GM03348 (cell line): ENCODE results near the gene ANKRD55.
"Not testable (repeated sequence)": the region's sequence is repeated elsewhere in the genome, so short reads cannot be mapped to it uniquely, and the experiment has no call there.

Experiments
- DNase-seq: peaks from one replicate; pipeline ENCODE4 v3.0.0; 2012; ENCODE audit warnings: low spot score

ANKRD55 gene

GRCh38 chr5:56207537-56207936 is 25.6 kb downstream of the ANKRD55 start:
- no peak for DNase-seq

- DNase-seq: peak; percentile 74
Observed at GRCh38 chr5:56206126-56206910, 26.8 kb downstream of the ANKRD55 start.

DNA sequence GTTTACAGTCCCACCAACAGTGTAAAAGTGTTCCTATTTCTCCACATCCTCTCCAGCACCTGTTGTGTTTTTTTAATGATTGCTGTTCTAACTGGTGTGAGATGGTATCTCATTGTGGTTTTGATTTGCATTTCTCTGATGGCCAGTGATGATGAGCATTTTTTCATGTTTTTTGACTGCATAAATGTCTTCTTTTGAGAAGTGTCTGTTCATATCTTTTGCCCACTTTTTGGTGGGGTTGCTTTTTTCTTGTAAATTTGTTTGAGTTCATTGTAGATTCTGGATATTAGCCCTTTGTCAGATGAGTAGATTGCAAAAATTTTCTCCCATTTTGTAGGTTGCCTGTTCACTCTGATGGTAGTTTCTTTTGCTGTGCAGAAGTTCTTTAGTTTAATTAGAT is 29.2 kb downstream of the ANKRD55 start:
- DNase-seq: not testable (repeated sequence)

DNA sequence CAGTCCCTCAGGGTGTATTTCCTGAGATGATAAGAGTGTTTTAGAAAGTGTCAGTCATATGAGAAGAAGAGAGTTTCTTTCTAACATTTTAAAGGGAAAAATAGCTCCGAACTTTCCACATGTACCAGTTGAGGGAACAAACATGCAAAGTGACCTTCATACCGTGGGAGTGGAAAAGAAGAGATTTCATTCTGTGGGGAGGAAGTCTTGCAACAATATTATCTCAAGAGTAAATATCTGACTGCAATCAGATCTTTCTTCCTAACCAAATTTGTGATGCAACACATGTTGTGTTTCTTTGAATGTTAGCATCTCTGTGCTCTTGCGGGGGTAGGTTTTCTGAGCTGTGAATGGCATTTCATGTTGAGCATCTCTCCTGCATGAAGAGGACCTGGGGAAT is 30.6 kb downstream of the ANKRD55 start:
- DNase-seq: peak; percentile 12

GRCh38 chr5:56201762-56202261 is 31.3 kb downstream of the ANKRD55 start:
- not testable (repeated sequence) for DNase-seq

- DNase-seq: peak; percentile 69
Observed at GRCh38 chr5:56200971-56201666, 32.0 kb downstream of the ANKRD55 start.

- no peak for DNase-seq
Observed at GRCh38 chr5:56195016-56195415, 38.1 kb downstream of the ANKRD55 start.

DNA sequence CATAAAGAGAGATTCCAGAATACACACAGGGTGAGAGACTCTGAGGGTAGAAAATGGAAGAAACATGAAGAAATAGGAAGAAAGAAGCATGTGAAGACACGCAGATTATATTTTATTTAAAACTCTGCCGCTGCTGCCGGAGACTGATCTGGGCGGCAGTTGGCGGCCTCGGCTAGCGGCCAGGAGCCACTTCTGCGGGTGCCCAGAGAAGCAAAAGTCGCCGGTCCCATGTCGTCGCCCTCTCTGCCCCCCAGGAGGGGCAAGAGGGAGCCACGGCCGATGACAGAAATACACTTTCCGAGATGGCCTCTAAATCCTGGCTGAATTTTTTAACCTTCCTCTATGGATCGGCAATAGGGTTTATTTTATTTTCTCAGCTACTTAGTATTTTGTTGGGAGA is 40.9 kb downstream of the ANKRD55 start:
- no peak for DNase-seq

- no peak for DNase-seq
Observed at GRCh38 chr5:56191656-56192055, 41.5 kb downstream of the ANKRD55 start.

DNA sequence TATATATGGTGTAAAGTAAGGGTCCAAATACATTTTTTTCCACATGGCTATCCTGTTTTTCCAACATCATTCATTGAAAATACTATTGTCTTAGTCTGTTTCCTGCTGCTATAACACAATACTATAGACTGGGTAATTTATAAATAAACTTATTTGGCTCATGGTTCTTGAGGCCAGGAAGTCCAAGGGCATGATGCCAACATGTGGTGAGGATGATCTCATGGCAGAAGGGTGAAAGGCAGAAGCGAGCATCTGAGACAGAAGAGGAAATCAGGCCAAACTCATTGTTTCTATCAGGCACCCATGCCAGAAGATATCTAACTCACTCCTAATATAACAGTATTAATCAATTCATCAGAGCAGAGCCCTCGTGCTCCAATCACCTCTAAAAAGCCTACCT is 42.6 kb downstream of the ANKRD55 start:
- peak; percentile 37 for DNase-seq

DNA sequence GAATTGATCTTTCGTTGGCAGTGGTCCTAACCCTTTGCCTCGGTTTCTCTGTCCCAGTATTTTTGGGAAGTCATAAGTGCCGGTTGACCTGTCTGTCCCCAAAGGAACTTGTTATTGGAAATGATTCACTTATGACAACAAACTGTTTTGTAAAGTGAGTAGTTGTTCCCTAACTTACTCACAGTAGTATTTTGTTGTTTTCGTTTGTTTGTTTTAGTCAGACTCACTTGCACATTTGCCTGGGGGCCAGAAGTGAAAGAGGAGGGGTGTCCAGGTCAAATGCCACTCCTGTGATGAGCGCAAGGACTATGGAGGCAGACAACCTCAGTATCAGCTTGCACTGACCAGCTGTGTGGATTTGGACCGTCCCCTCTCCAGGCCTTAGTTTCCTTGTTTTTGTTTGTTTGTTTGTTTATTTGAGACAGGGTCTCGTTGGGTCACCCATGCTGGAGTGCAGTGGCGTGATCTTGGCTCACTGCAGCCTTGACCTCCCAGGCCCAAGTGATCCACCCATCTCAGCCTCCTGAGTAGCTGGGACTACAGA is 47.3 kb downstream of the ANKRD55 start:
- DNase-seq: no peak

DNA sequence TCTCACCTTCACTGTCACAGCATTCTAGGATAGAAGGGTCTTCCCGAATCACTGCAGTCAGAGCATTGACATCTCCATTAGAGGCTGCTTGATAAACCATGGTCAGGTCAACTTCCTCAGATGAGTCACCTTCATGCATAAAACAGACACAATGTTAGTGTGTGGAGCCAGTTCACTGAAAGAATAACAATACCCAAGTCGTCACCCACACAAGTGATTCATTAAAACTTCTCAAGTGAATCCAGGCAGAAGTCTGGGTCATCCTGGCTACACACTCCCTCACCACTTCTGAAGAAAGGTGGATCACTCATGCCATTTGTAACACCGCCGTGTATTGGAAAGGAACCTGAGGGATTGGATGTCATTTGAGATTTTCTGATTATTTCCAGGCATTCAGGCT is 49.6 kb downstream of the ANKRD55 start:
- DNase-seq: peak; percentile 57

- DNase-seq: no peak
Observed at GRCh38 chr5:56179442-56179841, 53.7 kb downstream of the ANKRD55 start.

DNA sequence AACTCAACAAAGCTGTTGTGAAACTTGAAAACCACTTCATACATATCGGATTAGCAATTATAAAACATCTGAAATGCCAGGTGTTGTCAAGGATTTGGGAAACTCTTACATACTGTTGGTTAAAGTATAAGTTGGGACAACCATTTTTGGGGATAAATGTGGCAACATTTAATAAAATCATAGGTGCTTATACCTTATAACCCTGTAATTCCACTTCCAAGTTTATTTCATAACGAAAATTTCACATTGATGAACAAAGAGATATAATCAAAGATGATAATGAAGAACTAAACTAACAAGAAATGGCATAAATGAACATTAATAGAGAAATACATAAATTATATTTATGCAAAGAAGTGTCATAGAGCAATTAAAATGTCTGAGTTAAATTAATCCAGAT is 54.3 kb downstream of the ANKRD55 start:
- no peak for DNase-seq

DNA sequence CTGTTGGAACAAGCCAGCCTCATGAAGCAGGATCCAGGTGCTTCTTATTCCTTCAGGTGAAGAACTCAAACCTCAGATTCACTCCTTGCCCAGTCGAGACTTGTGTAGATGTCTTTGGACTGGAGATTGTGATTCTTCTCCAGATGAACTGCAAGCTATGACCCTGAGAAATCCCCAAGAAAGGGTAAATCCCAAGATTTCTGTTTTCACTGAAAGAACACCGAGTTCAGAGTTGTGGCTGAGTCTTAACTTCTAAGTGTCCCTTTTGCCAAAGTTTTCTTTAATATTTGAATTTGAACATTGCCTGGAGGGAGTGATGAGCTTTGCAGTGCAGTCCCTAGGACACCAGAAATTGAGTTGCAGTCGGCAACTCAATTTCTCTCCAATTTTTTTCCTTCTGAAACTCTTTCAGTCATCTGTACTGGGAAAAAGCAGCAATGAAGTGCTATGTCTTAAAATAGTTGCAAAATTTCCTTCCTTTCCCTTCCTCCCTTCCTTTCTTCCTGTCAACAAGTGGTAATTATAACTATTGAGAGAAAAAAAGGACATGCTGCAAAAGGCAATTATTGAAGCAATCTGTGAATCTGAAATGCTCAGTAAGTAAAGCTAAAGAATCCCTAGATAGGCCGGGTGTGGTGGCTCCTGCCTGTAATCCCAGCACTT is 56.1 kb downstream of the ANKRD55 start:
- no peak for DNase-seq

DNA sequence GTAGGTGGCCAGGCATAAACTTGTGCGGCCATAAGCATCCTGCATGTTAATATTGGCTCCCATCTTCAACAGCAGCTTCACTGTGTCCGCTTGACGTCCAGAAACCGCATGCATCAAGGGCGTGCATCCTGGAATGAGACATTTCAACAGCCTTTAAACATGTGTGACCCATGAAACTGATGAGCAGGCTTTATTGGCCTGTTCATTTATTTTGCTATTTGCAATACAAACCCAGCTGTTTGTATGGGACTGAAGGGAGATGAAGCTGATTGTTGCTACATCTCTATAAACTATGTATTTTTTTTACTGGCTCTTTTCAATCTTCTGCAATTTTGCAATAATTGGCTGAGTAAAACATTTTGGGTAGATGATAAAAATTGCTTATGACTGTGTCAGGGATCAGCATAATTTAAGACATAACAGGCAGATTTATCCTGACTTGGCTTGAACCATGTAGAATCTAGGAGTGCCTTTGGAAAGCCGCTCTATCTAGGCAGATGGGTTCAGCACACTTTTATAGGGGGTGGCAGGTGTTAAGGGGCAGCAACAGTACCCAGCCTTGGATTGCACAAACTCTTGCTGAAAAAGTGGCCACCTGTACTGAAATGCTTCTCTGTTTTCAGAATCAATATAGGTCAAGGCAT is 56.9 kb downstream of the ANKRD55 start:
- peak; percentile 68 for DNase-seq

DNA sequence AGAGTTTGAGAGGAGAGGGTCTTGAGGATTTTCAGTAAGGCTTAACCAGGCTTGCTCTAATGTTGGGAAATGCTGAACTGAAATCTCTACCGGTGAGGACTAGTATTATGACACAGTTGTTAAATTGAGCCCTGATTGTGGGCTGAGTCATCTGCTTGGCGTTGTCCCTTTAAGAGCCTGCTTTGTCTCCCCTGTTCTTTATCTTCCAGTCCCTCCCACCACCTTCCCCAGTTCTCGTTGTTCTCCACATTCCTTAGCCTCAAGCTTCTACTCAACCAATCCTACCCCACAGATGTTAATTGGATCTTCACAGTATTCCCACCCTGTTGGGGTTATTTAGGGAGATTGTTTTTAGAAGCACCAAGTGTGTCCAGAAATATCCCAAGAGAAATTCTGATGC is 57.6 kb downstream of the ANKRD55 start:
- peak; percentile 70 for DNase-seq

- DNase-seq: no peak
Observed at GRCh38 chr5:56175021-56175420, 58.1 kb downstream of the ANKRD55 start.

DNA sequence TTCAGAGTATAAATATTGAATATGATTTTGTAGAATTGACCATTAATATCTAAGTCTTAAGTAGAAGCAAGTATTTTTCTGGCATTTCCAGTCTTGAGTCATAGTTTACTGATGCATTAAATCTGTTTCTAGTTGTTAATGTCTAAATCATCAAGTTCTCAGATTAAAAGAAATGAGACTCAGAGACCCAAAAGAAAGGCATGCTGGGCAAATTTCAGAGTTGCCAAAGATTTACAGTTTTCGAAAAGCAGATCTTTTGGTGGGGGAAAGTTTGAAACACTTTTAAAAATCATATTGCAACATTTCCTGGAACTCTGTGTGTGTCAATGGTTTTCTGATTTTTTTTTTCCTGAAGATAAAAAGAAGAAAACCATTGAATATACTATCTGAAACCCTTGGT is 60.9 kb downstream of the ANKRD55 start:
- DNase-seq: peak; percentile 67

DNA sequence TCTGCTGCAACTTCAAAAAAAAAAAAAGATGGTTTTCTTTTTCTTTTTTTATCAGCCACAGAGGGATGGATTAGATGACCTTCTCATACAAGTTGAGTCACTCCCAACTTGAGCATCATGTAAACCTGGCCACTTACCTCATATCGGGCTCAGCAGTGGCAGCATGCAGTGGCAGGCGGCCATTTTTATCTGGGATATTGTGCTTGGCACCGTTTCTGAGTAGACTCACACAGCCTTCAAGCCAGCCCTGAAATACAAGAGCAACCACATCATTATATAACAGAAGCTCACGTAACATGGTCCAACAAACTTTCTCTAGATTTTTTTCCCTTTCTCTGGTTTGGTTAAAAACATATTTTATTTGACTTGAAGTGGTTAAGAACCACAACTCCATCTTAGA is 62.6 kb downstream of the ANKRD55 start:
- DNase-seq: peak; percentile 47

DNA sequence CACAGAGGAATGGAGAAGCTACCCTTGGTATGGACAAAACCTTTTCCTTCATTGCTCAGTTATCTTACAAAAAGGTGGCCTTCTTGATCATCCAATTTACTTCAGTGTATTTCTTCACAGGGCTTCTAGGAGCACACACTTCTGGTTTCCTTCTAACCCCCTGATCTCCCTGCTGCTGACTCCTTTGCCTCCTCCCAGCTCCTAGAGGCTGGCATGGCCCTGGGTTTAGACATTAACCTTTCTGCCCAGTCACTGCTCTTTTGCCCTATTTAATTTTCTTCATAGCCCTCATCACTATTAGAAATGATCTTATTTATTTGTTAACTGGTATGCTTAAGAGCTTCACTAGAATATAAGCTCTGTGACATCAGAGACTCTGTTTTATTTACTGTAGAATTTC is 63.2 kb downstream of the ANKRD55 start:
- DNase-seq: no peak

GRCh38 chr5:56169281-56169680 is 63.8 kb downstream of the ANKRD55 start:
- no peak for DNase-seq
